Measurements from ENCODE around the gene THEM5. TPM values are rescaled to one million over a fixed set of nuclear protein-coding genes. Genes with fewer than 3 reads are reported as not detected.
A peak's percentile ranks its signal among the peaks of the same experiment; 100 is the strongest.

The THEM5 gene
- total and polyA plus RNA-seq, 4 donors: 1.5 to 1.8 TPM; not detected in 2

DNA sequence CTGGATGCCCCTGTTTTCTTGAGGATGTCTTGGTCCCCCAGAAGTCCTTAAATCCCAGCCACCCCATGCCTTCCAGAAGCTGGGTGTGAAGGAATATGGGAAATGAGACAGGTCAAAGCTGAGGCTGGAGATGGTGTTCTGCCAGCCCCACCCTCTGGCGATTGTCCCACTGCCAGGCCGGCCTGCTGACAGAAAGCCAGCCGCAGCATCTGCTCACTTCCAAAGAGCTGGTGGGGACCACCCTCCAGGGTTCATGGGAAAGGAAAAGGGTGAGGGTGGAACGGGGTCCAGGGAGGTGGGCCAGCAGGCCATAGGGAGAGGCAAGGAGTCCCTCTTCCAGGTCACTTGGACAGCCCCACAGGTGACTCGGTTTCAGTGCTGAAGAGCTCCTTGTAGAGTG lies 46.4 kb downstream of the THEM5 start:
- peaks cover 2% of the 10 kb centered on the region for H3K36me3 ChIP-seq (ENCODE audit: control insufficient read depth, insufficient read depth, low read length)
- no peaks in the 10 kb centered on the region for H3K27me3 ChIP-seq (ENCODE audit: control insufficient read depth, insufficient read depth, low read length)
- DNase-seq (ENCODE audit: low read depth in 4 of 6, low spot score in 6 of 6): no peak
- no peak overlapping the region for H3K4me3 ChIP-seq (ENCODE audit: low read depth, low read length)
- H3K4me1 ChIP-seq (ENCODE audit: control insufficient read depth, insufficient read depth, low read length): peaks cover 15% of the 10 kb centered on the region
- no peaks in the 10 kb centered on the region for H3K9me3 ChIP-seq (ENCODE audit: control insufficient read depth, insufficient read depth, low read length)
- no peak overlapping the region for H3K27ac ChIP-seq (ENCODE audit: low read depth, low read length)
- 82% methylated on average over 2 of the region's 5 CpGs for WGBS (ENCODE audit: insufficient coverage)

DNA sequence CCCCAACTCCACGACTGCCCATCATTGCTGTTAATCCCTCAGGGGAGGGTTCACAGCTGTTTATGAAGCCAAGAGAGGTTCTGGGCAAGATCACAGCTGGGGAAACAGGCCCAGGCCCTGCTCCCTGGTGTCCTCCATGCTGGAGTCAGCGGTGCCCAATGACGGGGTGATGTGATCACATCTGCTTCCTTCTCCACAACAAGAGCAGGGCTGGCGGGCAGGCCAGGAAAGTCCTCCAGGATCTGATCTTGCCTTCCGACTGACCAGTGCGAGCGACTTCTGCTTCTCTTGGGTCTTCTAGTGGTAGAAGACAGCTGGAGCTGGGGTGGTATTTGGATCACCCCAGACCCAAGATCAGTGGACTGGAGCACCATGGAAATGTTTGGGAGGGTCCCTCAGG lies 47.3 kb downstream of the THEM5 start:
- H3K36me3 ChIP-seq (ENCODE audit: control insufficient read depth, insufficient read depth, low read length): peaks cover 11% of the 10 kb centered on the region
- peaks cover 14% of the 10 kb centered on the region for H3K4me1 ChIP-seq (ENCODE audit: control insufficient read depth, insufficient read depth, low read length)
- H3K27ac ChIP-seq (ENCODE audit: low read depth, low read length): no peak overlapping the region
- no peak for DNase-seq (ENCODE audit: low read depth in 4 of 6, low spot score in 6 of 6)
- no peaks in the 10 kb centered on the region for H3K9me3 ChIP-seq (ENCODE audit: control insufficient read depth, insufficient read depth, low read length)
- no peak overlapping the region for H3K4me3 ChIP-seq (ENCODE audit: low read depth, low read length)
- 89% methylated on average over 5 of the region's 7 CpGs for WGBS (ENCODE audit: insufficient coverage)
- no peaks in the 10 kb centered on the region for H3K27me3 ChIP-seq (ENCODE audit: control insufficient read depth, insufficient read depth, low read length)

DNA sequence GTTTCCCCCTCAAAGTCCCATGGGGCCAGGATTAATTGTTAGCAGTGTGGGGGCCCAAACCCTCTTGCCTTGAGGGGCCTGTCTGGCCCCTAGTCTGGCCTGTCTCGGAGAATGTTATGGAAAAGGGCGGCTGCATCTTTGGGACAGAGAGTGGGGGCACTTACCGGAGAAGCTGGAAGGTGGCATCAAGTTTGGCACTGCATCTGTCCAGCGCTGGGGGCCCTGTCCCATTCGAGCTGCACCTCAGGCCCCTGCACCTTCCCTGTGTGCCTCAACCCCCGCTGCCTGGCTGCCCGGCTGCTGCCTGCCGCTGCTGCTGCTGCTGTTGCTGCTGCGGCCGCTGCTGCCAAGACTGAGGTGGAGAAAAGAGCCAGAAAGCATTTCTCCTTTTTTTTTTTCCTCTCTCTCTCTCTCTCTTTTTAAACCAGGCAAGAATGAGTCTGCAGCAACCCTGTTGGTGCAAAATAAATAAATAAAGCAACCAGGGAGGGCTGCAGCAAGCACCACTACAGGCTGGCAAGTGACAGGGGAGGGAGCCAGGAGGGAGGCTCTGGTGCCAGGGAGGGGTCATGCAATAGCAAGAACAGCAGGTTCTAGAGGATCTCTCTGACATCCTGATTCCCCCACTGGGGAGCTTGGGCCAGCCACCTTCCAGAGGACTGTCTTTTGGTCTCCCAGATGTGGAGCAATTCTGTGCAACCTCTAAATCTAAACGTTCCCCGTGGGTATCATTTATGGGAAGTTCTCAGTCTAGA lies 48.3 kb downstream of the THEM5 start, which contains the start of gene LINGO4:
LINGO4 (minus strand) TSS at position 354 of the 755 bp plus-strand sequence. CDS start 2,715 bp downstream, outside the sequence.
- Histone ChIP-seq H3K36me3 (ENCODE audit: control insufficient read depth, insufficient read depth, low read length) (peaks cover 11% of the 10 kb centered on the region), H3K27me3 (ENCODE audit: control insufficient read depth, insufficient read depth, low read length) (no peaks in the 10 kb centered on the region), H3K27ac (ENCODE audit: low read depth, low read length) (no peak within 1 kb of the TSS), H3K4me3 (ENCODE audit: low read depth, low read length) (no peak within 1 kb of the TSS), H3K4me1 (ENCODE audit: control insufficient read depth, insufficient read depth, low read length) (peaks cover 15% of the 10 kb centered on the region), H3K9me3 (ENCODE audit: control insufficient read depth, insufficient read depth, low read length) (no peaks in the 10 kb centered on the region)
- 57% methylated on average over 10 of the region's 12 CpGs for WGBS (ENCODE audit: insufficient coverage)
- peak in 2 of 6 donors; percentile 12 to 63 for DNase-seq (ENCODE audit: low read depth in 4 of 6, low spot score in 6 of 6)

DNA sequence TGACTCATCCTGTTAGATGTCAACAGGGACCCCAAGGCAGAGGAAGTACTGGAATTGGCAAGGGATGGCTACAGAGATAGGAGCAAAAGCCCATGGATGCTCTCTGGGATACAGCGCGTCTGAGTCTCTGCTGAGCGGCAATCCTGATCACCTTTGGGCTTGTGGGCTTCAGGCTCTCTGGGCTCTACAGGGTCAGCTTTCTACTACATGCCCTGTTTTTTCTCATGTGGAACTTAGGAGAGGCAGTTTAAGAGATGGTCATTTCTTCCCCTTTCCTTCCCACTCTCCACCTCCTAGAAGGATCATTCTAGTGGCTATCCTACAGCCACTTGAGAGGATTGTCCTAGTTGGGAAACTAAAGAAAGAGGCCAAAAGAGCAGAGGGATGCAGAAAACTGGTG lies 49.6 kb downstream of the THEM5 start:
- H3K27ac ChIP-seq (ENCODE audit: low read depth, low read length): no peak overlapping the region
- H3K4me3 ChIP-seq (ENCODE audit: low read depth, low read length): no peak overlapping the region
- no peaks in the 10 kb centered on the region for H3K27me3 ChIP-seq (ENCODE audit: control insufficient read depth, insufficient read depth, low read length)
- WGBS (ENCODE audit: insufficient coverage): 81% methylated on average over 3 of the region's 3 CpGs
- no peak for DNase-seq (ENCODE audit: low read depth in 4 of 6, low spot score in 6 of 6)
- H3K36me3 ChIP-seq (ENCODE audit: control insufficient read depth, insufficient read depth, low read length): peaks cover 11% of the 10 kb centered on the region
- peaks cover 15% of the 10 kb centered on the region for H3K4me1 ChIP-seq (ENCODE audit: control insufficient read depth, insufficient read depth, low read length)
- H3K9me3 ChIP-seq (ENCODE audit: control insufficient read depth, insufficient read depth, low read length): no peaks in the 10 kb centered on the region

DNA sequence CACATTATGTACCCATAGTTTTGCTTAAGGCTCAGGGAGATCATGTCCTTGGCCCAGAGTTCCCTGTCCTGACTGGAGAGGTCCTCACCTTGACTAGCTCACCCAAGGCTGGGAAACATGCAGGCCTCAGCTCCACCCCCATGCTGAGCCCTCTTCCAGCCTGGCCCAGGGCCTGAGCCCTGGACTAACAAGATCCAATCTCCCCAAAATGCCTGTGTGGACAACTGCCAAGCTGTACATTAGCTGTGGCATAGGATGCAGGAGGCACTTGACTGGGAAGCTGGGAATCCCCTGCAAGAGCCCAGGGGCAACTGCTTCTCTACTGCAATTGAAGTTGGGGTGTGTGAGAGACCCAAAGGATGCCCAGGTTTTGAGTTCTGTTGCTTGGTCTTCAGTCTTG lies 50.3 kb downstream of the THEM5 start:
- no peak for DNase-seq (ENCODE audit: low read depth in 4 of 6, low spot score in 6 of 6)
- peaks cover 11% of the 10 kb centered on the region for H3K36me3 ChIP-seq (ENCODE audit: control insufficient read depth, insufficient read depth, low read length)
- no peaks in the 10 kb centered on the region for H3K9me3 ChIP-seq (ENCODE audit: control insufficient read depth, insufficient read depth, low read length)
- H3K4me1 ChIP-seq (ENCODE audit: control insufficient read depth, insufficient read depth, low read length): peaks cover 18% of the 10 kb centered on the region
- no peak overlapping the region for H3K27ac ChIP-seq (ENCODE audit: low read depth, low read length)
- no peak overlapping the region for H3K4me3 ChIP-seq (ENCODE audit: low read depth, low read length)
- H3K27me3 ChIP-seq (ENCODE audit: control insufficient read depth, insufficient read depth, low read length): no peaks in the 10 kb centered on the region

DNA sequence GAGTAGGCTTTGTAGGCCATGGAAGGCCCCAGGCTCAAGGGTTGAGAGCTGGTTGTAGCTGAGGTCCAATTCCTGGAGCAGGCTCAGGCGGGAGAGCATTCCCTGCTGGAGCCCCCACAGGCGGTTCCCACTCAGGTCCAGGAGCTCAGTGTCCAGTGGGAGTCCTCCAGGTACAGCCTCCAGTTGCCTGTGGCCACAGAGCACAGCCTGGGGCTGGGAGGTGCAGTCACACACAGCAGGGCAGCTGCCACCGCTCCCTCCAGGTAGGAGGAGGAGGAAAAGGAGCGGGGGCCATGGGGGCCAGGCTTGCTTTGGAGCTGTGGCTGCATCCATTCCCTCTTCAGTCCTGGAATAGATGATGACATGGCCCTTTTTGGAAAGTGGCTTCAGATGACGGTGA lies 51.1 kb downstream of the THEM5 start:
- DNase-seq (ENCODE audit: low read depth in 4 of 6, low spot score in 6 of 6): no peak
- Histone ChIP-seq H3K36me3 (ENCODE audit: control insufficient read depth, insufficient read depth, low read length) (peaks cover 11% of the 10 kb centered on the region), H3K9me3 (ENCODE audit: control insufficient read depth, insufficient read depth, low read length) (no peaks in the 10 kb centered on the region), H3K27ac (ENCODE audit: low read depth, low read length) (no peak overlapping the region), H3K4me3 (ENCODE audit: low read depth, low read length) (no peak overlapping the region), H3K27me3 (ENCODE audit: control insufficient read depth, insufficient read depth, low read length) (no peaks in the 10 kb centered on the region), H3K4me1 (ENCODE audit: control insufficient read depth, insufficient read depth, low read length) (peaks cover 18% of the 10 kb centered on the region)
- 92% methylated on average over 5 of the region's 5 CpGs for WGBS (ENCODE audit: insufficient coverage)

DNA sequence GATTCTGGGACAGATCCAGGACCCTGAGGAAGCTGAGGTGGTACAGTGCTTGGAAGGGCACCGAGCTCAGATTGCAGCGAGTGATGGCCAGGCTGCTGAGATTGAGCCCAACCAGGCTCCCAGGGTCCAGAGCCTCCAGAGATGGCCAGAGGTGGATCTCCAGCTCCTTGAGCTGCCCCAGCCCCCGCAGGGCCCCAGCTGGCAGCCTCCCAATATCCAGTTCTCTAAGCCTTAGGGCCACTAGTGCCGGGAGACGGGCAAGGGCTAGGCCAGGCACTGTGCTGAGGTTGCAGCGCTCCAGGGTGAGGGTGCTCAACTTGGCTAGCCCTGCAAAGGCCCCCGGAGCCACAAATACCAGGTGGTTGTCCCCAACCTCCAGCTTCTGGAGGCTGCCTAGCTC lies 51.7 kb downstream of the THEM5 start:
- Histone ChIP-seq H3K27ac (ENCODE audit: low read depth, low read length) (no peak overlapping the region), H3K27me3 (ENCODE audit: control insufficient read depth, insufficient read depth, low read length) (no peaks in the 10 kb centered on the region), H3K36me3 (ENCODE audit: control insufficient read depth, insufficient read depth, low read length) (peaks cover 11% of the 10 kb centered on the region), H3K4me3 (ENCODE audit: low read depth, low read length) (no peak overlapping the region), H3K4me1 (ENCODE audit: control insufficient read depth, insufficient read depth, low read length) (peaks cover 15% of the 10 kb centered on the region), H3K9me3 (ENCODE audit: control insufficient read depth, insufficient read depth, low read length) (no peaks in the 10 kb centered on the region)
- WGBS (ENCODE audit: insufficient coverage): 85% methylated on average over 7 of the region's 7 CpGs
- no peak for DNase-seq (ENCODE audit: low read depth in 4 of 6, low spot score in 6 of 6)

DNA sequence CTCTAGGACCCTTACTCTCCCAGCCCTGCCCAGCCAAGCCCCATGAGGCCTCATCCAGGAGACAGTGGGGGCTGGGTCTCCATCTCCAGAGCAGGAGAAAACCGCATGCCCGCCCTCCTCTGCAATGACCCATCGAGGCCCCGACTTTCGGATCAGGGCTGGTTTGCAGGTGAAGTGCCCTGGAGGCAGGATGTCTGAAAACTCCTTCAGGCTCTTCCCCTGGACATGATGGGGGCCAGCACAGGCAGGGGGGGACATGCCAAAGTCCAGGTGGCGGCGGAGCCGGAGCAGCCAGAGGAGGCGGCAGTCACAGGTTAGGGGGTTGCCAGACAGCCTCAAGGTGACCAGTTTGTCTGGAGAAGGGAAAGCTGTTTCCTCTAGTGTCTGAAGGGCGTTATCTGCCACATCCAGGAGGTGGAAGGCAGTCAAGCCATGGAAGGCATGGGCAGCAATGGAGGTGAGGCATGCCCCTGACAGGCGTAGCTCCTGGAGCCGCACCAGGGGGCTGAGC lies 52.1 kb downstream of the THEM5 start:
- DNase-seq (ENCODE audit: low read depth in 4 of 6, low spot score in 6 of 6): no peak
- H3K4me1 ChIP-seq (ENCODE audit: control insufficient read depth, insufficient read depth, low read length): peaks cover 15% of the 10 kb centered on the region
- no peaks in the 10 kb centered on the region for H3K9me3 ChIP-seq (ENCODE audit: control insufficient read depth, insufficient read depth, low read length)
- H3K27me3 ChIP-seq (ENCODE audit: control insufficient read depth, insufficient read depth, low read length): no peaks in the 10 kb centered on the region
- no peak overlapping the region for H3K27ac ChIP-seq (ENCODE audit: low read depth, low read length)
- H3K4me3 ChIP-seq (ENCODE audit: low read depth, low read length): no peak overlapping the region
- H3K36me3 ChIP-seq (ENCODE audit: control insufficient read depth, insufficient read depth, low read length): peaks cover 11% of the 10 kb centered on the region
- WGBS (ENCODE audit: insufficient coverage): 94% methylated on average over 12 of the region's 12 CpGs

DNA sequence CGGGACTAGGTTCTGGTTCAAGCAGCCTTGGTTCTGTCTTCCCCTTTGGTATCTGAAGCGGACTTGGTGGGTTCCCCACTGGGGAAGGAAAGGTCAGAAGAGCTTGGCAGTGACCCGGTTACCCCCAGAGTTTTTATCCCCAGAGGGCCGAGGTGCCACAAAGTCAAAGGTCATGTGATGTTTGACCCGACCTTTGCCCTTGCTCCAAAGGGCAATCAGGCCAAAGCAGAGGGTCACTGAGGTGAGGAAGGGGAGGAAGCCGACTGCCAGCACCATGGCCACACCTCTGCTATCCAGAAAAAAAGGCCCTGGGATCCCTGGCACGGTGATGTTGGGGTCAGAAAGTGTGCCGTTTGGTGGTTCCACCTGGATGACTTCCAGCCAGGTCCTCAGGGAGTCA lies 52.7 kb downstream of the THEM5 start:
- Histone ChIP-seq H3K36me3 (ENCODE audit: control insufficient read depth, insufficient read depth, low read length) (peaks cover 11% of the 10 kb centered on the region), H3K27ac (ENCODE audit: low read depth, low read length) (no peak overlapping the region), H3K9me3 (ENCODE audit: control insufficient read depth, insufficient read depth, low read length) (no peaks in the 10 kb centered on the region), H3K4me1 (ENCODE audit: control insufficient read depth, insufficient read depth, low read length) (peaks cover 15% of the 10 kb centered on the region), H3K4me3 (ENCODE audit: low read depth, low read length) (no peak overlapping the region), H3K27me3 (ENCODE audit: control insufficient read depth, insufficient read depth, low read length) (no peaks in the 10 kb centered on the region)
- no peak for DNase-seq (ENCODE audit: low read depth in 4 of 6, low spot score in 6 of 6)
- WGBS (ENCODE audit: insufficient coverage): 74% methylated on average over 5 of the region's 8 CpGs
